ENCODE data around the gene NHEJ1.

NHEJ1 gene

DNA sequence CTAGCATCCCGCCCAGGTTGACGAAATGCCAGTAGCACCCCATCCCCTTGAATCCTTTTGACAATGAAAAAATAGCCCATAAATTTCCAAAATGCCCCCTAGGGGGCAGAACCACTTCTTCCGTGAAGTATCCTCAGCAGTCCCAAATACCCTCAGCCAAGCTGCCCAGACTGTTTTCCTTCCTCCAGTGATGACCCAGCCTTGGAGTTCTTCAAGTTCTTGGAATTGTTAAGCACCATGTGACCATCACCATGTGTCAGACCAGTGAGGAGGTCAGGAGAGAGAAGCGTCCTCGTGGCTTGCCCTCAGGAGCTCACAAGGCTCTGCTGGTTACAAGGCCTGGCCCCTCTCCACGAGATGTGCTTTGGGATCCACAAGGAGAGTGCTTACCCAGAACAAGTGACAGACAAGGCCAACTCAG is 10.6 kb upstream of the NHEJ1 start:
- peak; percentile 88 for DNase-seq (ENCODE audit: low read depth)
- TF ChIP-seq, protein P1, sequence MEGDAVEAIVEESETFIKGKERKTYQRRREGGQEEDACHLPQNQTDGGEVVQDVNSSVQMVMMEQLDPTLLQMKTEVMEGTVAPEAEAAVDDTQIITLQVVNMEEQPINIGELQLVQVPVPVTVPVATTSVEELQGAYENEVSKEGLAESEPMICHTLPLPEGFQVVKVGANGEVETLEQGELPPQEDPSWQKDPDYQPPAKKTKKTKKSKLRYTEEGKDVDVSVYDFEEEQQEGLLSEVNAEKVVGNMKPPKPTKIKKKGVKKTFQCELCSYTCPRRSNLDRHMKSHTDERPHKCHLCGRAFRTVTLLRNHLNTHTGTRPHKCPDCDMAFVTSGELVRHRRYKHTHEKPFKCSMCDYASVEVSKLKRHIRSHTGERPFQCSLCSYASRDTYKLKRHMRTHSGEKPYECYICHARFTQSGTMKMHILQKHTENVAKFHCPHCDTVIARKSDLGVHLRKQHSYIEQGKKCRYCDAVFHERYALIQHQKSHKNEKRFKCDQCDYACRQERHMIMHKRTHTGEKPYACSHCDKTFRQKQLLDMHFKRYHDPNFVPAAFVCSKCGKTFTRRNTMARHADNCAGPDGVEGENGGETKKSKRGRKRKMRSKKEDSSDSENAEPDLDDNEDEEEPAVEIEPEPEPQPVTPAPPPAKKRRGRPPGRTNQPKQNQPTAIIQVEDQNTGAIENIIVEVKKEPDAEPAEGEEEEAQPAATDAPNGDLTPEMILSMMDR (conservative IDR thresholded peaks at IDR 0.05; ENCODE audit: low read depth, low read length) = peak; percentile 80
- H3K4me3 ChIP-seq (ENCODE audit: low read depth, low read length) = no peak overlapping the region

DNA sequence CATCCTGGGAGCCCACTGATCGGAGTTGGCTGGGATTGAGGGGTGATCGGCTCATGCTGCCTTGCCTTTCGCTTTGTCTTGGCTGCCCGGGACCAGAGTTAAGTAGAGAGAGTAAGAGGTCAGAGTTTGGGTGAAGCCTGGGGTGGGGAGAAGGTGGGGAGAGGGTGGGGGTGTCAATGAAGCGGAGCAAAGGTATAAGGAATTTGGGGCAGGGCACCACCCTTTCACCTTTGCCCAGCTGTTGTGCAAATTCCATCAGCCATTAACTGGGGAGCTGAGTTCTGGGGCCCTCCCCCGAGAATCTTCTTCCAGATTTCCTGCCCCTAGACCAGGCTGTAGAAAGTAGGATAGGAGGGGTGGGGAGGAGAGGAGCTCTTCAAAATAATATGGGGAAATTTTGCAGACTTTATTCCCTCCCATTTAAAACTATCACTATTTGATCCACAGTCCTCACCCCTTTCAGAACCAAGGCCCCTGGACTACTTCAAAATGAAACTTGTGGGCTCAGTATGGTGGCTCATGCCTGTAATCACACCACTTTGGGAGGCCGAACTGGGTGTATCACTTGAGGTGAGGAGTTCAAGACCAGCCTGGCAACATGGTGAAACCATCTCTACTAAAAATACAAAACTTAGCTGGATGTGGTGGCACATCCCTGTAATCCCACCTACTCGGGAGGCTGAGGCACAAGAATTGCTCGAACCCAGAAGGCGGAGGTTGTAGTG is 9.5 kb upstream of the NHEJ1 start, which contains the start of gene SLC23A3:
SLC23A3 (minus strand) TSS at position 100 of the 725 bp plus-strand sequence; CDS start at position 55, 45 bp downstream.
- no peak for DNase-seq (ENCODE audit: low read depth)
- H3K4me3 ChIP-seq (ENCODE audit: low read depth, low read length) = no peak within 1 kb of the TSS
- TF ChIP-seq, protein P1 (conservative IDR thresholded peaks at IDR 0.05; ENCODE audit: low read depth, low read length) = no peak

- no peak overlapping the region for H3K4me3 ChIP-seq (ENCODE audit: low read depth, low read length)
- DNase-seq (ENCODE audit: low read depth) = no peak
- TF ChIP-seq, protein P1 (conservative IDR thresholded peaks at IDR 0.05; ENCODE audit: low read depth, low read length) = no peak
These were observed 8.3 kb upstream of the NHEJ1 start for GRCh38 chr2:219168932-219169331.

- TF ChIP-seq, protein P1 (conservative IDR thresholded peaks at IDR 0.05; ENCODE audit: low read depth, low read length) = no peak
- DNase-seq (ENCODE audit: low read depth) = no peak
- H3K4me3 ChIP-seq (ENCODE audit: low read depth, low read length) = no peak overlapping the region
These were observed 7.9 kb upstream of the NHEJ1 start for GRCh38 chr2:219168526-219168925.

DNA sequence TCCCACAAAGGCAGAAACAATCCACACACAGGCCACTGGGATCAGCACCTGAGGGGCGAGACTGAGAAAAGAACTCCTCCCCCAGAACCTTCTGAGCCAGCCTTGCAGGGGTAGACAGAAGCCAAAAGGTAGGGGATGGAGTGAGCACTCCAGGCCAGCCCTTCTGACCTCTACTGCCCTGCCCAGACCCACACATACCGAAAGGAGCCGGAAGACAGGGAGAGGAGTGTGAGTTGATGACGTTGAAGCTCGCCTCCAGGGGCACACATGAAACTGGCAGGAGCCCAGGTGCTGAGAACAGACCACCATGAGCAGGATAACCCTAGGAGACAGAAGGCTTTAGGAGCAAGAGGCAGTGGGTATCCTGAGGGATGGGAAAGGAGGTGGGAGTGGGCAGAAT is 7.4 kb upstream of the NHEJ1 start:
- TF ChIP-seq, protein P1 (conservative IDR thresholded peaks at IDR 0.05; ENCODE audit: low read depth, low read length) = no peak
- DNase-seq (ENCODE audit: low read depth) = no peak
- no peak overlapping the region for H3K4me3 ChIP-seq (ENCODE audit: low read depth, low read length)

GRCh38 chr2:219165058-219165911 is 4.7 kb upstream of the NHEJ1 start:
- DNase-seq (ENCODE audit: low read depth) = no peak
- TF ChIP-seq, protein P1 (conservative IDR thresholded peaks at IDR 0.05; ENCODE audit: low read depth, low read length) = no peak
- H3K4me3 ChIP-seq (ENCODE audit: low read depth, low read length) = no peak overlapping the region
